ENCODE results near the gene THSD7A.

THSD7A gene

DNA sequence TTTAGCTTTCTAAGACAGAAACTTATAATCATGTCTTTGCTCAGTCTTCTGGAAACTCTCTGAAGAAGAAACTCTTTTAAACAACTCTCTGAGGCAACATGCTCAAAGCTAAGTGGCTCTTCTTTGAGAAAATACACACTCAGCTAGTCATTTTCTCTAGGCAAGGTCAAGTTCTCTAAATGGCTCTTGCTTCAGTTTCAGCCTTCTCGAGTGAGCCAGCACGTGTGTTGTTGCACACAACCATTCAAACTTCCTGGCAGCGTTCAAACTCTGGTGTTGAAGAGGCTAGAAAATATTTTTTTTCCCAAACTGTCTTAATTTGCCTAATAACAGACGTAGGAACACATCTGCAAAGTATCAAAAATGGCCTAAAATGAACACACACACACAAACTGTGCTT lies 129.1 kb downstream of the THSD7A start:
- no peak for DNase-seq

DNA sequence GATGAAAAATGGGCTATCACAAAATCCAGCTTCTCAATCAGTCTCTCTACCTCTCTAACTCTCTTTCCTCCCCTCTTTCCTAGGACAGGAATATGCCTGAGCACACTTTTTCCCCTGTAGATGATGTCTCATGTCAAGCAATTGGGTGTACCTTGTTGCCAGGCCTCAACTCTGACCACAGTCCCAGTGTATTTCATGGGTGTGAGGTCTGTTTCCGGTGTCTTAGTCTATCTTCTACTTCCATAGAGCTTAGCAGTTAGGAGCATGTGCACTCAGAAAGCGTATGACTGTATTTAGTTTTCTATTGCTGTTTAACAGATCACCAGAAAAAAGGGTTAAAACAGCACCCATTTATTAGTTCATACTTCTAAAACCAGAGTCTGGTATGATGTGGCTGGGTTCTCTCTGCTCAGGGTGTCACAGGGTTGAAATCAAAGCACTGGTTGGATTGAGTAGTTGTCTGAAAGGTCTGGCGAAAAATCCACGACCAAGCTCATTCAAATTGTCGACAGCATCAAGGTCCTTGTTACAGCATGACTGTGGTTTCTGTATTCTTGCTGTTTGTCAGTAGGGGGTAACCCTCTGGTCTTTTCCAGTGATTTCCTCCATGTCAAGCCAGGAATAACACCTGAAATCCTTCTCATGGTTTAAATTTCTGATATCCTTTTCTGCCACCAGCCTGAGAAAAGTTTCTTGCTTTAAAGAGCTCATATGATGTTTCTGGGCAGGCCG lies 130.0 kb downstream of the THSD7A start:
- DNase-seq: no peak

DNA sequence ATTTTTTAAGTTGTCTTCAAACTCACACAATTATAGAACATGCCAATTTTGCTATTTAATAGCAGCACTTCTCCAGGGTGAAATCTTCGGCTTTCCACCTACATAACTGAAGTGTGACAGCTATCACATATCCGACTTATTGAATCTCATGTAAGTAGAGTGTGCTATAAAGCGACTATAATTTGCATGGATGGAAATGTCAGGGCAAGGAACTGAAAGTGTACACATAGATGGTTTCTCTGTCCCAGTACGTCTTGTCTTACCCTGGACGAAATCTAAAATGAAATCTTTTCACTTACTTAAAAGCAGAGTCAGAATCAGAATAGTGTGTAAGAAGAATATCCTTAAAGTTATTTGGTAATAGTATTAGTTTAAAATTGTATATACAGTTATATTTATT lies 132.3 kb downstream of the THSD7A start:
- DNase-seq: no peak

DNA sequence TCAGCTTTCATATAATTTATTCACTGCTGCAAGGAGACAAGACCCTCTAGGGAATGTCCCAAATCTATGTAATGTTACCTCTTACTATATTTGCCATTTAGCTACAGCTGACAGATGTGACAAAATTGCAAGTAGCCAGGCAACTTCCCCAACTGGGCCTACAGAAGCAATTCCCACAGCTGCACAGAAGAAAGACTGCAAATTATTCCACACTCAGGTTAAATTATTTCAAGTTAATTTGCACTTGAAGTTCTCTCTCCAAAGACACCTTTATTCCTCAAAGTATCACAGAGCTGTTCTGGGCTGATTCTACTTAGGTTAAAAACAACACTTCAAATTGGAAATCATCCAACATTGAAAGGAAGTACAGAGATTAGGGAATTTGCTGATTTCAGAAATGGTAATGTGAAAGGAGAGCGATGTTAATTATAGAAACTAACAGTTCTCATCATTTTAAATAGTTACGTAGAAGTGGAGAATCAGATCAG lies 133.6 kb downstream of the THSD7A start:
- DNase-seq: no peak

DNA sequence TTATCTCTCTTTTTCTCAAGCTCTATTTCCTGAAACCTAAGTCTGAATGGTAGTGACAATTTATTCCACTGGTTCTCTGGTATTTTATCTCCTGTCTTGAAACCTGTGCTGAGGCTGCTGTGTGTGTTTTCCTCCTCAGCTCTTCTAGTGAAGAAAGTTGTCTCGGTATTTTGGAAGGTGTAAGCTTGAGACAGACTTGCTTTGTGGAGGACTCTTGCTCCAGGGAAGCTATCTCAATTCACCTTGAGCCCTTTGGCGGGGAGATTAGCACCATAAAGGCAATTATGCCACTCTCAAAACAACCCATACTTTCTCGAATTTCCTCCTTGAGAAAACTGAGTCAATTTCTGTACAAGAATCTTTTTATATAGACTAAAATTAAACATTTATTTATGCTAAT lies 141.6 kb downstream of the THSD7A start:
- no peak for DNase-seq

DNA sequence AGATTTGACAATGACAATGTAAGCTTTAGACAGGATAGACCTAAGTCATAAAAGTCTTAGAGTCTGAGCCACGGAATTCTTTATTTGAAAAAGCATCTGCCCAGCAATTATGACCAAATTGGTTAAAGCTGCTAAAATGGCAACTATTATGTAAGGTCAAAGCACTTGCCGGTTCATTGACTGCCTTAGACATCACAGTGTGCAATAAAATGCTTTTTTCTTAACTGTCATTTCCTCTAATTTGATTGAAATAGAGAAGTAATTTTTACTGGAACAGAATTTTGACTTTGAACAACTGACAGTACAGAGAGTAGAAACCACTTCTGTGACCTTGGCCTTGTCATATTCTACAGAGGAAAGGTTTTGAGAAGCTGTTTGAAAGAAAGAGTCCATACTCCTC lies 142.9 kb downstream of the THSD7A start:
- DNase-seq: no peak

DNA sequence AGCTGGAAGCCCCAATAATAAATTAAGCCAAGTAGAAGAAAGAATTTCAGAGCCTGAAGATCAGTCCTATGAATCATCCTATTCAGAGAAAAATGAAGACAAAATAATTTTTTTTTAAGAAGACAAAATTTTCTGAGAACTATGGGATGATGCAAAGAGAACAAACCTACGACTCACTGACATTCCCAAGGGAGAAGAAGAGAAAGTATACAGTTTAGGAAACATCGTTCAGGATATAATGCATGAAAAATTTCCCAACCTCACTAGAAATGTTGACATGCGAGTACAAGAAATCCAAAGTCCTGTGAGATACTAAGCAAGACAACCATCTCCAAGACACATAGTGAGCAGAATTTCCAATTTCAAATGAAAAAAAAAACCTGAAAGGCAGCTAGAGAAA lies 150.5 kb downstream of the THSD7A start:
- DNase-seq: no peak

DNA sequence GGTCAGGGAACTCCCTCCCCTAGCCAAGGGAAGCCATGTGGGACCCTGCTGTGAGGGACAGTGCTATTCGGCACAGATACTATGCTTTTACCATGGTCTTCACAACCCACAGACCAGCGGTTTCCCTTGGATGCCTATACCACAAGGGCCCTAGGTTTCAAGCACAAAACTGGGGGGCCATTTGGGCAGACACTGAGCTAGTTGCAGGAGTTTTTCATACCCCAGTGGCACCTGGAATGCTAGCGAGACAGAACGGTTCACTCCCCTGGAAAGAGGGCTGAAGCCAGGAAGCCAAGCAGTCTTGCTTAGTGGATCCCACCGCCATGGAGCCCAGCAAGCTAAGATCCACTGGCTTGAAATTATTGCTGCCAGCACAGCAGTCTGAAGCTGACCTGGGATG lies 156.8 kb downstream of the THSD7A start:
- DNase-seq: no peak

DNA sequence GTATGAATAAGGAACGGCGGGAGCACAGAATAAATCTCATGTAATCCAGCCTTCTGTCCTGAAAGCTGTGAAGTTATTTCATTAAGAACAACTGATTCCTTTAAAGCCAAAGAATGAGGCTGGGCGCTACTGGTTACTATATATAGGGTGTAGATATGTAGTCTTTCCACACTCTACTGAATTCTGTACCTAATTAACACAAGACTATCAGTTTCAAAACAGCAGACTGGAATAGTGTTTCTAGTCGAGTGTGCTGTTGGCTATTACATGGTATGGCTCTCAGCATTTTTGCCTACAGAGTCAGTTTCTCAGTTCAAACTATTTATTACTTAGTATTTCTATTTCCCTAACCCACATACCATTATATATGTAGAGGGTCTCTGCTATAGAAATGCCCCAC lies 163.3 kb downstream of the THSD7A start:
- DNase-seq: no peak

DNA sequence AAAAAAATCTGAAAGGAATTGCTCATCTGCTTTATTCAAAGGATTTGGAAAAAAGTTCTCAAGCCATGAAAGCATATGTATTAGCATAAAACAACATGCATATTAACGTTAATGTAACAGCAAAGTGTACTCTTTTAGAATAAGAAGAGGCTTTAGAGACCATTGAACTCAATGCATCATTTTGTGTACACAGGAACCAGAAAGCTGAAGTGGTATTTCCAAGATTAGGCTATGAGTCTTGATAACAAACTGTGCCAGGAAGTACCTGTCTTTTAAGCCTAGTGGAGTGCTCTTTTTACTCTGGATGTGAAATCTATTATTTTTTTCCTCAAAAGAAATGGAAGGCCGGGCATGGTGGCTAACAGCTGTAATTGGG lies 164.2 kb downstream of the THSD7A start:
- no peak for DNase-seq

DNA sequence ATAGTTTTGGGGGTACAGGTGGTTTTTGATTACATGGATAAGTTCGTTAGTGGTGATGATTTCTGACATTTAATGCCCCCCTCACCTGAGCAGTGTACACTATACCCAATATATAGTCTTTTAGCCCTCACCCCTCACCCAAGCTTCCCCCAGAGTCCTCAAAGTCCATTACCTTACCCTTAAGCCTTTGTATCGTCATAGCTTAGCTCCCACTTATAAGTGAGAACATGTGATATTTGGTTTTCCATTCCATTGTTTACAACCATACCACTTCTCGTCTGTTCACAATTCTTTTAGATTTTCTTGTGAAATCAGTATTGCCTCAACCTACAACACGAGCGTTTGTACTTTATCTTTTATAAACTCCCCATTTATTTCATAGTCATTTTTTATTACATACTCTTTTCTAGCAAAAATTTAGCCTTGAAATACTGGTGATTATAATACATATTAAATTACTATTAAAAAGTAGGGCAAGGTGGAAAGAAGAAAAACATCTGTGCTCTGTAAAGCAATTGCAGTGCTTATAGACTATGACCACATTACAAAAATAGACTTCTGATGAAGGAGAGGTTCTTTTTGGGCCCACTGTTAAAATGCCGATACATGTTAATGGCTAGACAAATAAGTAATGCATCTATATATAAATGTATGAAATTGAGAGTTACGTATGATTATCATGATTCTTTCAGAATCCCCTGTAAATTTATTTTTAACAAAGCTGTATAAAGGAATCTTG lies 164.8 kb downstream of the THSD7A start:
- no peak for DNase-seq

DNA sequence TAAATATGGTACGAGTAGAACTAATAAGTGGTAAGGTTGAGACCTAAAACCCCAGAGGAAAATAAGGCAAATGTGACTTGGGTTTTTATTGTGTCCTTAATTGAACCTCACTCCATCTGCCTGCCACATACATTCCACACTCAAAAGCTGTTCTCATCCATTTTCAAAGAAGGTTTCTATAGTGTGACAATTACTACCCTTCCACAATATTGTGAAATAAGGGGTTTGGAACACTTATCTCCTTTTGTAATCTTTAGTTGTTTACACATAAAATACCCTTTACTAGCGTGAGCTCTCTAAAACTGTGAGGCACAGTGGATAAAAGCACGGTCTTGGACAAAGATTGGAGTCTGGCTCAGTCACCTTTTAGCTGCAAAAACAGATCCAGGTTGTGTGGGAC lies 166.6 kb downstream of the THSD7A start:
- DNase-seq: no peak

DNA sequence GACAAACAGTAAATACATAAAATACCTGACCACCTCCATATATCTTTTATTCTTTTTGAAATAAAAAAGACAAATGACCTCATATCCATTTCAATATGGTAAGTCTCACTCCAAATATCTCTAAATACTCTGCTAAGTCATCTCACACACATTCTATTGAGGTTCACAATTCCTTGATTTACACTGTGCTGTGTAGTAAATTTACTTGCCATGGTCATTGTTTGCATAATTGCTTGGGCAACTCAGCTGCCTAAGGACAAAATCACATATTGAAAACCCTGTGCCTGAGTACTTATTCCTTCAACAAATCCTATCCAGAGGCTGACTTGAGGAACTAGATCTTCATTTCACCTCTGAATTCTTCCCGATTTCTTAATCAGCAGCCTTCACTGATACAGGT lies 176.4 kb downstream of the THSD7A start:
- no peak for DNase-seq

DNA sequence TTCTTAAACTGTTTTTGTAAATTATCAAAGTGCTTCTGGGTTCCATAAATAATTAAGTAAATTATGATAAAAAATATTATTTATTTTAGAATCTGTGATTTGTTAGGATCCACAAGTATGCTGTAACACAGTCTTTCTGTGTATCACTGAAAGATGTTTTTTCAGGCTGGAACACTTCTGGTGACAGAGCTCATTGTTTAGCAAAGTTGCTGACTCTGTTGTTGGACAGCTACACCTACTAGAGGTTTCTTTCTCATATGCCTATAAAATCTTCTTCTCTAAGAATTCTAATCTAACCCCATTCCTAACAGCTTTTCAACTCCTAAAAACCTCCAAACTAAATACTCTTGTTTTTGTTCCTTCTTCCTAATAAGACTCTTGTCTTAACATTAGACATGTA lies 176.8 kb downstream of the THSD7A start:
- DNase-seq: no peak

DNA sequence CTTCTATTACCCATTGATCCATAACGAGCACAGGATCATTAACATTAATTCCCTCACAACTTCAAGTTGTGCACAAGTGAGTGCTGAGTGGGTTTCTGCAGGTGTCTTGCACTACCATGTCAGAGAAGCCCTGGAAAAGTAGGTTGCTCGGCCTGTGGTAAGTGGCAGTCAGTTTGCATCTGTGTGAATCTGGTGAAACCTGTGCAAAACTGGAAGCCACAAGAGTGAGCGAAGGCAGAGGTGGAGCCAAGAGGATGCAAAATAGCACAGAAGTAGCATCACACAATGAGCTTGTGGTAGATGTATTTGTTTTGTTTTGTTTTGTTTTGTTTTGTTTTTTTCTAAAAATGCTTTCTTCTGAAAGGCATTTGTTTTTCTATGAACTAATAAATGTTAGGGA lies 181.5 kb downstream of the THSD7A start:
- no peak for DNase-seq

DNA sequence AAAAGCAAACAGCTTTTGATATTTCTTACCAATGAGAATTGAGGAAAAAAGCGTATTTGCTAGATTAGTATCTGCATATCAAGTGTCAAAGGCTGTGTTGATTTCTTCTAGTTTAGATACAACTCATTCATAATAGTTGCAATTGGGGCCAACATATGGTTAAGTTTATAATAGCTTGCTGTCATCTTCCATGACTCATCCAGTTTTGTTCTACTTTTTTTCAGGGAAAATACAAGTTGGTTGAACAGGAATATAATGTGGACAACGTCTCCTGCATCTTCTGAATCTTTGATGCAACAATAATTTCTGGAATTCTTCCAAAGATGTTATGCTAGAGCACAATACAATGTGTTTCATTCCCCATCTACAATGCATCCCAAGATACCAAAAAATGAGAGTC lies 182.0 kb downstream of the THSD7A start:
- DNase-seq: no peak

DNA sequence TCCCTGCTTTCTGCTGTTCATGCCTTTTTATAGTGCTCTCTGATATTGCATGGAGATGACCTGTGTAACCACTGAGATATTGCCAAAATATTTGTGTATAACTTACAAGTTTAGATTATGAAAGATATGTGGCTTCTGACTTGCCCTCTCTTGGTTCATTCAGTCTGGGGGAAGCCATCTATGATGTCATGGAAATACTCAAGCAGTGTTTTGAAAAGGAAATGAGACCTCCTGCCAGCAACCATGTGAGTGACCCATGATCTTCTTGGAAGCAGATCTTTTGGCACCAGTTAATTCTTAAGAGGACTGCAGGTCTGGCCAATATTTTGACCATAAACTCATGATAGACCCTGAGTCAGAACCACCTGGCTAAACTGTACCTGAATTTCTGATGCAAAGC lies 183.0 kb downstream of the THSD7A start:
- DNase-seq: no peak

DNA sequence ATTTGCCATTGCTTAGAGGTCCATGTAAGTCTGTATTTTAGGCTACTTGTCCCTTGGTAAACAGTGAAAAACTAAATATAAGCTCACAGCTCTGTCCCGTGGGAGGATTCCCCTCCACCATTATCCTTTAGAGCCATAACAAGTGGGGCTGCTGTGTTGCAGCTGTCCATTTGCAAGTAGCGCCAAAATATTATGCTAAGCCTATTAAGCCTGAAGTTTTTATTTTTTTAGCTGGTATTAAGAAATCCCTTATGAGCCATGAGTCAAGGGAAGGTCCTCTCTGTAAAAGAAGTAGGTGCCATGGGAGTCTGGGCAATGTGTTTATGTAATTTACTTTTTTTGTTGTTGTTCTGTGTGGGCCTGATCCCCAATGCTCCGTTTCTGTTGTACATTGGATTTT lies 183.9 kb downstream of the THSD7A start:
- DNase-seq: no peak

DNA sequence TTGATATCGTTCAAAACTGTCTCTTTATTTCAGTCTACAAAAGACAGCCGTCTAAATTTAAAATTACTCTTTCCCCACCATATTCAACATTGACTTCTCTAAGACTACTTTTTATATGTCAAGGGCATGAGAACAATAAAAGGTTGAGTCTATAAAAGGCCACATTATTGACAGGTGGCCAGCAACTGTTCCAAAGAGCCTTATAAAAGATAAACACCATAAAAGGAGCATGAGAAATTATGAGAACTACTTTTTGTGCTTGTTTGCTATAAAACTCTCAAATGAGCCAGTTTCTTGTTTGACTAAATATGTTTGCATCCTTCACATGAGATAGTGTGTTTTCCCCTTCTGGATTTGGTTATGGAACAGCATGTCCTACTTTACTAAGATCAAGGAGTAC lies 189.2 kb downstream of the THSD7A start:
- DNase-seq: no peak

DNA sequence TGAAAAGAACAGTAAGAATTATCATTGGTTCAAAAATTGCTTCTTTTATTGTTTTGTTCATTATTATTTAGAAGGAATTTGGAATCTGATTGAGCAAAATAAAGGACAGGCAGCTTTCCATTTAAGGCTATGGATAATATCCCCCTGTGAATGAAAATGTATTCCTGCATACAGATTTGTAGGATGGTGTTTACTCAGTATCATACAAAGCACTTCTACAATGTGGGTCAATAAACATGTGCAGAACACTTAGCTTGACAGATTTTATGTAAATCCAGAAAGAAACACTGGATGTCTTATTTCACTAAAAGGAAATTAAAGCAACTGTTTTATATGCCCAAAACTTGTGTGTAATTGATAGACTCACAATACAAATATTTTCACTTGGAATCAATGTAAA lies 189.7 kb downstream of the THSD7A start:
- no peak for DNase-seq

DNA sequence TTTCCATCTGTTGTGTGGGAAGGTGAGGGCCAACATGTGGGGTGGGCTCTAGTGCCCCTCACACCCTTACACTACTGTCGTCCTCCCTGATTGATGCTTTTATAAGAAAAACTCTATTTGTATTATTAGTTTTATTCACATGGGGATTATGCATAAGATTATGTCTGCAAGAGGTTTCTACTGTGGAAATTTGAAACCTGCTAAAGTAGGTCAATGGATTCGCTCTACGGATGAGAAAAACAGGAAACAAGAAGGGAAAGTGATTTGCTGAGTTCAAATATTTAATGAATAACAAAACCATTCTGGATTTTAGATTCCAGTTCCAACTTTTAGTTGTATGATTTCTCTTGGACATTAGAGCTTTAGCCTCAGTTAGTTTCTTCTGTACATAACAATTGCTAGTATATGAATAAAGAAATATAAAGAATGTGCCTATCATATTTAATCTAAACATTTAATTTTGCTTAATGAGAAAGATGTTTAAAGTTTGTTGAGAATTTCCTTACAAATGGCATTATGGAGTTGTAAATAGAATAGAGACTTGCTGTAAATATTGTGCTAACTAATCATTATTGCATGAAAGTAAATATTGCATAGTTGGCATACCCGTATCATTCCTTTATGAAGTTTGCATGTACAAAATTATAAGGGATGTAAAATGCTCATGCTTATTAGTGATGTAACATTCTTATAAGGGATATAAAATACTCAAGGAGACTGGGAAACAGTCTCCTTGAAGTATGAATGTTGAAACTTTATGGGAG lies 193.8 kb downstream of the THSD7A start:
- DNase-seq: no peak

DNA sequence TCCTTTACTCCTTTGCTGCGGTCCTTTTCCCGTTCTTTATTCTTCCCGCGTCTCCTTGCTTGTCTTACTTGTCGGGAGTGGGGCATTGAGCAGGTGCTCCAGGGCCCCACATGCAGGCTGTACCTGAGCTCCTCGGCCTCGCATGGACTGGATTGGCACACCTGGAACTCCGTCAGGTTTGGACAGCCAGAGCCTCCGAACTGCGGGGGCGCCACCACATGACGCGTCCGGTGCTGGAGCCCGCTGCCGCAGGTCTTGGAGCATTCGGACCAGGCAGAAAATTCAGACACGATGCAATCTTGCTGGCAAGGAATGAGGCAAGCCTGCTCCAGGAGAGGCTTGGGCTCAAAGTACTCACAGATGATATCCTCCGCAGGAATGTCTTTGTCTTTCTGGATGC lies 195.7 kb downstream of the THSD7A start:
- no peak for DNase-seq

DNA sequence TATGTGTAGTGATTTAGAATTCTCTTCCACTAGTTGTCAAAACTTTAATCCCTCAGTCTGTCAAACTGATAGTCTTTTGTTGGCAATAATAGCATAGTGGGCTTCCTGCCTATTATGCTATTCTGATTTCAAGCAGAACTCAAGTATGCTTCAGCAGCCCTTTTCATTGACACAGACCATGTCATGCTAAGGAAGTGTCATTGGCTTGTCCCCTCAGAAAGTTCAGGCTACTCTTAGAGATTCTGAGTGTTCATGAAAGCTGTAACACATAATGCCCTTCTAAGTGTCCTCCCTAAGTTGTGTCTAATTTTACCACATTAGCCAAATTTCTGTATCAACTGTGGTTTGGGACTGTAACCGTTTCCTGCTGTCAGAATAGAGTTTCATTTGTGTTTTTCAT lies 198.7 kb downstream of the THSD7A start:
- DNase-seq: no peak

DNA sequence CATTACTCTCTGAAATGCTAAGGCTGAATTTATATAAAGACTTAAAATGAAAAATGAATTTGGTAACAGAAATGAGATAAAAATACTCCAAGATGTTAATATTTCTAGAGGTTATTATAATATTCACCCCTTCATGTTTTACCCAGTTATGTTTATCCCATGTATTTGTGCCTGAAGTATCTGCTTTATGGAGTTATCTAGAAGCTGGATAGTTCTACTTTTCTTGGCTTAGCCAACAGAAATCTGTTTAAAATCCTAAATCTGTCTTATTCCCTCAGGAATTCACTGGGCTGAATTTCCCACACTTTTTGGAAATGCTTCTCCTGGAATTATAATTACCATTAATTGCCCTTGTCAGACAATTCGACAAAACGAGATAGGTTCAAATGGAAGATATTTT lies 201.6 kb downstream of the THSD7A start:
- DNase-seq: no peak
